ENCODE data around the gene B3GALT4.
A peak's percentile ranks its signal among the peaks of the same experiment; 100 is the strongest.

The B3GALT4 gene

DNA sequence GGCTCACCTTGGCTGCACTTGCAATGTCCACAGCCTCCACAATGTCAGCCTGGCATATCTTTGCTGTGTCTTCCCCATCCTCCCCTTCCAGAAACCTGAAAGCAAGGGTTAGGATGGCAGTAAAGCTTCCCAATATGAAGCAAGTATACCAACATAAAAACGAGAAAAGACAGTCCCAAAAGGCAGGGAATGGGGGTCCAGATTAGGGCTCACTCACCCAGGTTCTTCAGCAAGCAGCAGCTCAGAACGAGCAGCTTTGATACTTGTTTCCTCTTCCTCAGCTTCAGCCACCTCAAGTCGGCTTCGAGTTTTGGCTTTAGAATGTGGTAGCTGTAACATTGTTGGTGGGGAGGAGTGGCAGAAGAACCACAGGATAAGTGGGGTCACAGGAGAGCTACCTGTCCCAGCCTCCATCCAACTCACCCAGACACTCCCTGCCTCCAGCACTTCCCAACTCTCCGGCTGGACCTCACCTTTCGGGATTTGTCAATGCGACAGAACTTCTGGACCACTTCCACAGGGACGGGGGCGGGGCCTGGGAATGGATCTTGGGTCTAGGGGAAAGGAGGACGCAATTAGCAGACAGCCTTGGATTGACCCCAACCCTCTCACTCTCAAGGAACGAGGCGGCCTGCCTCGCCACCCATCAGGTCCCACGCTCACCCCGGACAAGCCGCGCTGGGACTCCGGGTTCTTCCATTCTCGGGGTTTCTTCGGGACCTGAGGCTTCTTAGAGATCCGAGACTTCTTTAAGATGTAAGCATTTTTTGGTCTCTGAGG, 11.4 kb downstream of the B3GALT4 start:
- H3K9ac ChIP-seq (ENCODE audit: insufficient read length, low read depth): peak overlapping the region; percentile 90
- no peaks in the 10 kb centered on the region for H3K9me3 ChIP-seq (ENCODE audit: insufficient read depth, low read length)
- peaks cover 2% of the 10 kb centered on the region for H3K4me1 ChIP-seq (ENCODE audit: insufficient read depth, insufficient read length)
- H3K4me3 ChIP-seq (ENCODE audit: insufficient read length, low read depth): peak overlapping the region; percentile 93
- TF ChIP-seq SUZ12 (IDR thresholded peaks at IDR 0.05; ENCODE audit: extremely low read depth, insufficient read depth, insufficient read length) (no peak), YY1 (IDR thresholded peaks at IDR 0.05; ENCODE audit: insufficient read depth, insufficient read length) (no peak), ZNF274 (IDR thresholded peaks at IDR 0.05; ENCODE audit: low read depth, low read length) (no peak)
- H3K36me3 ChIP-seq (ENCODE audit: insufficient read depth, insufficient read length, low read length): peaks cover 77% of the 10 kb centered on the region
- H3K27me3 ChIP-seq (ENCODE audit: insufficient read depth, insufficient read length): no peaks in the 10 kb centered on the region
- DNase-seq (ENCODE audit: low read depth, low spot score): no peak

DNA sequence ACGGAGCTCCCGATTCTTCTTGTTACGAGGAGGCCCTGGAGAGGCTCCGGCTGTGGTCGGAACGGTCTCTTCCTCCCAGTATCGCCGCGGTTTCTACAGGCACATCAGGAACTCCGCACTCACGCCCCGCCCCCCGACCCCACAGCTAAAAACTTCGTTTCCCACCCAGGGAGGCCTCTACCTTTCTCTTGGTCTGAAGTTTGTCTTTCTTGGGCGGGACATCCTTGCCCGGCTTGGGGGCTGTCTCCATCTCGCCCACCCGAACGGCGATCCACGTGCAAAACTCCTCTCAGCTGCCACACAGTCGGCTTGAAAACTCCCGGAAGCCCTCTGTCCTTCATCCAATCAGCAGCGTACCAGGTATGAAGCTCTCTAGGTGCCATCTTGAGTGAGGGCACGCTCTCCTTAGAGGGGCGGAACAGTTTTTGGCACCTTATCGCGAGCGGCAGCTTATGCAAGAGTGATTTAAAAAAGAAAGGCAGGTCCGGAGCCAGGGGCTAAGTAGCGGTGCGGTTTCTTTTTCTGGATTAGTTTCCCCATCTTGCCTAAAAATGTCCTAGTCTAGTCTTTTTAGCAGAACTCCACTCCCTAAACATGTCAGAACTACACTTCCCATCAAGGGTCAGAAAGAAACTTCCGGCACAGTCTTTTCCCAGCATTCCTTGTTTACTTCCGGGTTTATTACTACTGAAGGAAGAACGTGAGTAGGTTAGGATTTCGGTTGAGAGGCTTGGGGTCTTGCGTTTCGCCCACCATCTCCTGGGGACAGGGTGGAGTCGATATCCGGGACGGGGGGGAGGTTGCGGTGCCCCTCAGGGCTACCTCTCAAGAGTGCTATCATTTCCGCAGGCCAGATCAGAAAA, 12.2 kb downstream of the B3GALT4 start, which contains the start of the genes PFDN6 and WDR46:
Gene PFDN6, plus strand, starts transcription at position 681 of the 863 bp plus-strand sequence. CDS start 256 bp downstream, outside the sequence.
Gene WDR46, minus strand, starts transcription at position 319 of the 863 bp plus-strand sequence. Its CDS starts 69 bp downstream, at position 250.
- Histone ChIP-seq H3K27me3 (ENCODE audit: insufficient read depth, insufficient read length) (no peaks in the 10 kb centered on the region), H3K36me3 (ENCODE audit: insufficient read depth, insufficient read length, low read length) (peaks cover 72% of the 10 kb centered on the region), H3K4me1 (ENCODE audit: insufficient read depth, insufficient read length) (peaks cover 2% of the 10 kb centered on the region), H3K9me3 (ENCODE audit: insufficient read depth, low read length) (no peaks in the 10 kb centered on the region), H3K4me3 (ENCODE audit: insufficient read length, low read depth) (peak within 1 kb of the TSS; percentile 93), H3K9ac (ENCODE audit: insufficient read length, low read depth) (peak within 1 kb of the TSS; percentile 97)
- no peak for DNase-seq (ENCODE audit: low read depth, low spot score)
- no peak for TF ChIP-seq SUZ12 (IDR thresholded peaks at IDR 0.05; ENCODE audit: extremely low read depth, insufficient read depth, insufficient read length)
- TF ChIP-seq YY1 (IDR thresholded peaks at IDR 0.05; ENCODE audit: insufficient read depth, insufficient read length): peak; percentile 91
- TF ChIP-seq ZNF274 (IDR thresholded peaks at IDR 0.05; ENCODE audit: low read depth, low read length): no peak

DNA sequence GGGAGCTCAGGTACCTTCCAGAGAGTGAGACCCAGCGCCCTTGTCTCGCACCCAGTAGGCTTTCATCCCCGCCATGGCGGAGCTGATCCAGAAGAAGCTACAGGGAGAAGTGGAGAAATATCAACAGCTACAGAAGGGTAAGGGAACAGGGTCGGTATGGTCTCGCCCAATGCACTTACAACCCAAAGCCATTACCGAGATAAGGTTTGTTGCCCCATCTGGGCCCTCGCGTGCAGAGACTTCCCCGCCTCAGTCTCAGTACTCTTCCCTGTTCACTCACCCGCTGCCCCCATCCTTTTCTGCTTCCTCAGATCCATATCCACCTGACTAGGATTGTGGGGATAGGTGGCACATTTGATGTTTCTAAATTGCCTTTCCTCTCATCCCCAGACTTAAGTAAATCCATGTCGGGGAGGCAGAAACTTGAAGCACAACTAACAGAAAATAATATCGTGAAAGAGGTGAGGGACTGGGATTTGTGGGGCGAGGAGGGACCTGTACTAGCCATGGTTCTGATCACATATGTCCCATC, 12.9 kb downstream of the B3GALT4 start:
- peaks cover 65% of the 10 kb centered on the region for H3K36me3 ChIP-seq (ENCODE audit: insufficient read depth, insufficient read length, low read length)
- H3K4me3 ChIP-seq (ENCODE audit: insufficient read length, low read depth): peak overlapping the region; percentile 93
- no peaks in the 10 kb centered on the region for H3K27me3 ChIP-seq (ENCODE audit: insufficient read depth, insufficient read length)
- H3K9ac ChIP-seq (ENCODE audit: insufficient read length, low read depth): peak overlapping the region; percentile 97
- peaks cover 2% of the 10 kb centered on the region for H3K4me1 ChIP-seq (ENCODE audit: insufficient read depth, insufficient read length)
- no peak for TF ChIP-seq YY1 (IDR thresholded peaks at IDR 0.05; ENCODE audit: insufficient read depth, insufficient read length)
- no peak for TF ChIP-seq ZNF274 (IDR thresholded peaks at IDR 0.05; ENCODE audit: low read depth, low read length)
- no peak for TF ChIP-seq SUZ12 (IDR thresholded peaks at IDR 0.05; ENCODE audit: extremely low read depth, insufficient read depth, insufficient read length)
- DNase-seq (ENCODE audit: low read depth, low spot score): no peak
- H3K9me3 ChIP-seq (ENCODE audit: insufficient read depth, low read length): no peaks in the 10 kb centered on the region

DNA sequence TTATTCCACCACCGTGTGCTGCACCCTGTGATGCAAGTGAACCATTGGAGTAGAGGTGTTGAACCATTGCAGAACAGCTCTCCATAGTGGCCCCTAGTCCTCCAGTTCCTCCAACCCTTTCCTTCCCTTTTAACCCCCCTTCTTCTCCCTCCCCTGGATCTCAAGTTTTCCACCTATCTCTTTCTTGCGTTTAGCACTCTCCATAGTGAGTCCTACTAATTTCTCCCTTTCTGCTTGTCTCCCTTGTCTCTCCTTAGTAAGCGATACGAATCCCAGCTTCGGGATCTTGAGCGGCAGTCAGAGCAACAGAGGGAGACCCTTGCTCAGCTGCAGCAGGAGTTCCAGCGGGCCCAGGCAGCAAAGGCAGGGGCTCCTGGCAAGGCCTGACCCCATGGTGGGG, 13.5 kb downstream of the B3GALT4 start:
- Histone ChIP-seq H3K9ac (ENCODE audit: insufficient read length, low read depth) (peak overlapping the region; percentile 97), H3K27me3 (ENCODE audit: insufficient read depth, insufficient read length) (no peaks in the 10 kb centered on the region), H3K4me1 (ENCODE audit: insufficient read depth, insufficient read length) (peaks cover 2% of the 10 kb centered on the region), H3K9me3 (ENCODE audit: insufficient read depth, low read length) (no peaks in the 10 kb centered on the region), H3K36me3 (ENCODE audit: insufficient read depth, insufficient read length, low read length) (peaks cover 60% of the 10 kb centered on the region), H3K4me3 (ENCODE audit: insufficient read length, low read depth) (peak overlapping the region; percentile 93)
- TF ChIP-seq ZNF274 (IDR thresholded peaks at IDR 0.05; ENCODE audit: low read depth, low read length) (no peak), YY1 (IDR thresholded peaks at IDR 0.05; ENCODE audit: insufficient read depth, insufficient read length) (no peak), SUZ12 (IDR thresholded peaks at IDR 0.05; ENCODE audit: extremely low read depth, insufficient read depth, insufficient read length) (no peak)
- no peak for DNase-seq (ENCODE audit: low read depth, low spot score)

DNA sequence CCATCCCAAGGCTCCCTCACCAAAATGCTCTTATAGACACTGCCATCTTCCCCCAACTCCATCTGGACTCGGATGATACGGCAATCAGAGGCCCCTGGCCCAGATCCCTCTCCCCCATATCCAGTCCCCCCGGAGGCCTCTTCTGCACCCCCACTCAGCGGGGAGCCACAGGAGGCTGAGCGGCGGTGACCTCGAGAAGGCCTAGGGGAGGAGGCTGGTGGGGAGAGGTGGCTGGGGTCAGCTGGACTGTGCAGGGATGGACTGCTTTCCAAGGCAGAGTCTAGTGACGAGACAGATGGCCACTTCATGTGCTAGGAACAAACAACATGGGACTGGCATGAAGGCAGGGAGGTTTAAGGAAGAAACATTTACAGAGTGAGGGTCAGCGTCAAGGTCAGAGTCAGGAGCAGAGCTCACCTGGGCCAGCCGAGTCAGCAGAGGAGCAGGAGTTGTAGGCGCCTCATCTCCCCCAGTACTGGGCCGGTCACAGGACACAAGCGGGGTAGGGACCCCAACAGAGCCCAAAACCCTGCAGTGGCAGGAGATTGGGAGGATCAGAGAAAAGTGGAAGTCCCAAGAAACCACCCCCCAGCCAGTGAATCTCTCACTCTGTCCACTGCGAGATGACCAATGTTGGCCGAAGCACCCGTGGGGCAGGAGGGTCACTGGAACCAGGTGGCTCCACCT, 16.2 kb downstream of the B3GALT4 start:
- peaks cover 41% of the 10 kb centered on the region for H3K36me3 ChIP-seq (ENCODE audit: insufficient read depth, insufficient read length, low read length)
- no peaks in the 10 kb centered on the region for H3K9me3 ChIP-seq (ENCODE audit: insufficient read depth, low read length)
- H3K9ac ChIP-seq (ENCODE audit: insufficient read length, low read depth): no peak overlapping the region
- TF ChIP-seq YY1 (IDR thresholded peaks at IDR 0.05; ENCODE audit: insufficient read depth, insufficient read length): no peak
- no peak for TF ChIP-seq SUZ12 (IDR thresholded peaks at IDR 0.05; ENCODE audit: extremely low read depth, insufficient read depth, insufficient read length)
- no peak for TF ChIP-seq ZNF274 (IDR thresholded peaks at IDR 0.05; ENCODE audit: low read depth, low read length)
- no peak overlapping the region for H3K4me3 ChIP-seq (ENCODE audit: insufficient read length, low read depth)
- H3K4me1 ChIP-seq (ENCODE audit: insufficient read depth, insufficient read length): peaks cover 4% of the 10 kb centered on the region
- no peak for DNase-seq (ENCODE audit: low read depth, low spot score)
- no peaks in the 10 kb centered on the region for H3K27me3 ChIP-seq (ENCODE audit: insufficient read depth, insufficient read length)

DNA sequence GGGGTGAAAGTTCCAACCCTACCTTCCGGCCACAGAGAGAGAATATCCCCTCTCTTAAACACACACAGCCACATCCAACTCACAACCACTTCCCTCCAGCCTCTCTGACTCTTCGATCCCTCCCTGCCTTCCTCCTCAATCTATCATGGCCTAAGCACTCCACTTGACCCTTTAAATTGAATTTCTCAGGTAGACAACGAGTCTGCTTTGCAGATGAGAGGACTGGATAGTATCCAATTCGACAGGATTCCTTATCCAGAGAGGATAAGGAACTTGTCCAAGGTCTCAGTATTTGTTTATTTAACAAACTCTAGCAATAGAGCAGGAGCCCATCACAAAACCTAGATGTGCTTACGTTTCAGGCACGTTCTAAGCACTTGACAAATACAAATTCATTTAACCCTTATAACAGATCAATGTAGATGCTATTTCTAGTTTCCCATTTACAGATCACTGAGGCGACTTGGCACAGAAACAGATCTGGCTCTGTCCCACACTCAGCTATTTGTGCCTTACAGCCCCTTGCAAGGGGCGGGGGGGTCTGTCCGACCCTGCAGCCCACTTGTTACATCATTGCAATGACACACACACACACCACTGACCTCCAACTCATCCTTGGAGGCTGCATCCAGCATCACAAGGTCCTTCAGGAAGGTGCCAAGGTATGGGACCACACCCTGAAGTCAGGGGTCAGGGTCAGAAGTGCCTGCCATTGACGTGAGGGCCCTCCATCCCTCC, 17.3 kb downstream of the B3GALT4 start:
- peaks cover 4% of the 10 kb centered on the region for H3K4me1 ChIP-seq (ENCODE audit: insufficient read depth, insufficient read length)
- H3K9me3 ChIP-seq (ENCODE audit: insufficient read depth, low read length): no peaks in the 10 kb centered on the region
- no peak for TF ChIP-seq YY1 (IDR thresholded peaks at IDR 0.05; ENCODE audit: insufficient read depth, insufficient read length)
- no peak for TF ChIP-seq ZNF274 (IDR thresholded peaks at IDR 0.05; ENCODE audit: low read depth, low read length)
- no peak for TF ChIP-seq SUZ12 (IDR thresholded peaks at IDR 0.05; ENCODE audit: extremely low read depth, insufficient read depth, insufficient read length)
- H3K27me3 ChIP-seq (ENCODE audit: insufficient read depth, insufficient read length): no peaks in the 10 kb centered on the region
- no peak overlapping the region for H3K4me3 ChIP-seq (ENCODE audit: insufficient read length, low read depth)
- DNase-seq (ENCODE audit: low read depth, low spot score): no peak
- peaks cover 37% of the 10 kb centered on the region for H3K36me3 ChIP-seq (ENCODE audit: insufficient read depth, insufficient read length, low read length)
- H3K9ac ChIP-seq (ENCODE audit: insufficient read length, low read depth): no peak overlapping the region
